Hypothalamus (tissue), 51 donors: ENCODE data around the gene GABPB1.
"Not testable (repeated sequence)": the region's sequence is repeated elsewhere in the genome, so short reads cannot be mapped to it uniquely, and the experiment has no call there.

Source experiments
- DNase-seq, 51 donors: peaks; one replicate each; lab custom pipeline; 2025; lab: John Stamatoyannopoulos, UW

Gene GABPB1

DNA sequence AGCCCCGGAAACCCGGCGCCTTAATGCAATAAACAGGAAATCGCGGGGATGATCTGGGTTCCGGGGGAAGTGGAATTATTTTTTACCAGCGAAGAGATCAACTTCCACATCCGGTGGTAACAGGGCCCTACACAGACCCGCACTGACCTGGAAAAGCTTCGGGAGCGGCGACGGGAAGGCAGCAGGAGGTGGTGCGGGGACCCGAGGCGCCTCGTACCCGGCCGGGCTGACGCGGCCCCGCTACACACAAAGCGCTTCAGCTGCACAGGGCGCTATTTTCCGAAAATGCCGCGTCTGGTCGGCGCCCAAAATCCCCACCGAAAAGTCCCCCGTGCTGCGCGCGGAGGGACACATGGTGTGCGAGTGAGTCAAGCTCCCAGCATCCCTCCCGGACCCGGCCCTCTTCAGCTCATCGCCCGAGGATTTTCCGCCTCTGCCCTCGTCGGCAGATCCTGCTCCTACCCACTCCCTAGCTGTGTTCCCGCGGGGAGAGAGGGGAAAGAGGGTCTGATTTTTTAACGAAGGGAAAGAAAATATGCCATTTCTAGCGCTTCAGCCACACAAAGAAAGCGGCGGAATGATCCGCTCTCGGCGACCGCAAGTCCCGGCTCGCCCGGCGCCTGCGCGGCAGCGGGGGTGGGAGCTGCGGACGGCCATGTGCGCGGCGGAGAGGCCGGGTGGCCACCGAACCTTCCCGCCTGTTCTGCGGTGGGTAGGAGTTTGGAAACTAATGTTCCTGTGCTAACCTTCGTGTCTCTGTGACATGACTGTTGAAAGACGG, at the start of gene GABPB1:
TSS of gene GABPB1 (minus strand) at position 361 of the 781 bp plus-strand sequence. CDS start 45,400 bp downstream, outside the sequence.
- peak; percentile 53 to 99 (median 83) for DNase-seq

DNA sequence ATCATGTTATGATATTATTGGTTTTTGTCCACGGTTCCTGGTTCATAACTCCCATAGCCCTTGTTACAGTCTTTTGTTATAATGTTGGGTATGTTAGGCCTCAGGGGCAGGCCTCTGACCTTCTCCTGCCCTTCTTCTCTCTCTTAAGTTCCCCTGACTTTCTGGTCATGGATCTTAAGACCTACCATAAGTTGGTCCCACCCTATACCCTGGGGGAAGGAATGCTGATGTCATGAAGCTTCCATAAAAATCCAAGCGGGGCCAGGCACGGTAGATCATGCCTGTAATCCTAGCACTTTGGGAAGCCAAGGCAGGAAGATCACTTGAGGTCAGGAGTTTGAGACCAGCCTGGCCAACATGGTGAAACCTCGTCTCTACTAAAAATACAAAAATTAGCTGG, 36.6 kb upstream of the GABPB1 start:
- not testable (repeated sequence) for DNase-seq

DNA sequence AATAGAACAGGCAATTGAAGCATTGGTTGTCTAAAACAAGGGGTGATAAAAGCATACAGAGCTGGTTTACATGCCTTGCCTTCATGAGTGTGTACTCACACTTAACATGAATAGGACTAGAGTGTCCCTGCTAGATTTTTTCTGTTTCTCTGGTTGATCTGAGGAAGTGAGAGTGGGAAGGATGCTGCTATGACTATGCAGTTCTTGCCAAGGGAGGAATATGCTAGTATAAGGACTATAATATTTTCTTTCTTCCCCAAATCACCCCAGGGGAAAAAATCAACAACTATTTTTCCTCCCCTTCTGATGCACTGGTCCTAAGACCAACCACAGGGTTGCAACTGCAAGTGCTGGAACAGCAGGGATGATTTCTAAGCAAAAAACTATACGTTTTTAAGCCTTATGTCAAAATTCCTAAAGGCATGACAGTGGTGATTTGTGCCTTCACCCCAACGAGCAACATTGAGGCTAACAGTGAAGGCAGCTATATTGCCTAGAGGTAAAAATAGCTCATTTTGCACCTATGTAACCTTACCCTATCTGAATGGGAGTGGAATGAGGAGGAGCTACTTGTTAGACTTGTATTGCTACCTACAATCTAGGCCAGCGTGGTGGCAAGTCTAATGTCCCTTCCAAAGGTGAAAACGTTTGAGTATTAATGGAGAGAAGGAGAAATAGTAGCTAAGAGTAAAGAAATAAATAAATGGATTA, 35.7 kb upstream of the GABPB1 start:
- no peak for DNase-seq

DNA sequence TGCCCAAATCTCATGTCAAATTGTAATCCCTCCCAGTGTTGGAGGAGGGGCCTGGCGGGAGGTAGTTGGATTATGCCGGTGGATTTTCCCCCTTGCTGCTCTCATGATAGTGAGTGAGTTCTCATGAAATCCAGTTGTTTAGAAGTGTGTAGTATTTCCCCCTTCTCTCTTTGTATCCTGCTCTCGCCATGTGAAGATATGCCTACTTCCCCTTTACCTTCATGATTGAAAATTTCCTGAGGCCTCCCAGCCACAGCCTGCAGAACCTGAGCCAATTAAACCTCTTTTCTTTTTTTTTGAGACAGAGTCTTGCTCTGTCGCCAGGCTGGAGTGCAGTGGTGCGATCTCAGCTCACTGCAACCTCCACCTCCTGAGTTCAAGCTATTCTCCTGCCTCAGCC, 27.4 kb upstream of the GABPB1 start:
- not testable (repeated sequence) for DNase-seq

DNA sequence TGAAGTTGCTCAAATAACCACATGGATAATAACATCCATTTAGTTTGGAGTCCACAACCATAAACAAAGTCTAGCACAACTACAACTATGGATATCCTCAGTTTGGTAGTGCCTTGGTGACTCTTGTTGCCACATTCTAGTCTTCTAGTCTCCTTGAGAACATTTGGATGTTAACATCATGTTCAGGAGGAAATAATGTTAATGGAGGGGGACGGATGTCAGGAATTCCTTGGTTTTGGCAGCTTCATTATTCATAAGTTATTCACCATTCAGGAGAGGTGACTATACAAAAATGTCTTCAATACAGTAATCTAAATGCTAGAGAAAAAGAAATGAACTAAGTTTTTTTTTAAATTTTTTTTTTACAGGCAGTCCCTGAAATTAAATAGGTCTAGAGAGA, 26.4 kb upstream of the GABPB1 start:
- no peak for DNase-seq

DNA sequence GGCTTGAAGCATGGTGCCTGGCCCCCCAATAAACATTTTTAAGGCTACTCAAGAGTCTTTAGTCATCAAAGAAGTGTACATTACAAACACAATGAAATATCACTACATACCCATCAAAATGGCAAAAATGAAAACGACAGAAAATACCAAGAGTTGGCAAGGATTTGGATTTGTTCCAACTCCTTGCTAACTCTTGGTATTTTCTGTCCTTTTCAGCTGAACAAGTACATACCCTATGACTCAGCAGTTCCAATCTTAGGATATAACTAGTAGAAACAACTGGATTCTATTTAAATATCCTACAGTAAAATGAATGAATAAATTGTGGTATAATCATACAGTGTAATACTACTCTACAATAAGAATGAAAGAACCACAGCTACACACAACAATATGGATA, 25.1 kb upstream of the GABPB1 start:
- DNase-seq = no peak

DNA sequence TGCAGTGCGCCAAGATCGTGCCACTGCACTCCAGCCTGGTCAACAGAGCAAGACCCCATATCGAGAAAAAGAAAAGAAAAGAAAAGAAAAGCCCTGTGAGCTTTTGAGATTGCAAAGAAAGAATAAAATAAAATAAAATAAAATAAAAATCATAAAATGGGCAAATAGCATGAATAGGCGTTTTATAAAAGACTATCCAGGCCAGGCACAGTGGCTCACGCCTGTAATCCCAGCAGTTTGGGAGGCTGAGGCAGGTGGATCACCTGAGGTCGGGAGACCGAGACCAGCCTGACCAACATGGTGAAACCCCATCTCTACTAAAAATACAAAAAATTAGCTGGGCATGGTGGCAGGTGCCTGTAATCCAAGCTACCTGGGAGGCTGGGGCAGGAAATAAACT, 24.4 kb upstream of the GABPB1 start:
- not testable (repeated sequence) for DNase-seq

DNA sequence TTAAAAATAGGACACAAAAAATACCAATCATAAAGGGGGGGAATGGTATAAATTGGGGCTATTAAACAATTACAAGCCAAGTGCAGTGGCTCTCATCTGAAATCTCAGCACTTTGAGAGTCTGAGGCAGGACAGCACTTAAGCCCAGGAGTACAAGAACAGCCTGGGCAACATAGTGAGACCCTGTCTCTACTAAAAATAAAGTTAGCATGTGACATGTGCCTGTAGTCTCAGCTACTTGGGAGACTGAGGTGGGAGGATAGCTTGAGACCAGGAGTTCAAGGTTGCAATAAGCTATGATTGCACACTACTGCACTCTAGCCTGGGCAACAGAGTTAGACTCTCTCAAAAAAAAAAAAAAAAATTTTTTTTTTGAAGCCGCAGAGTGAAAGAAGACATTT, 23.8 kb upstream of the GABPB1 start:
- DNase-seq = no peak

DNA sequence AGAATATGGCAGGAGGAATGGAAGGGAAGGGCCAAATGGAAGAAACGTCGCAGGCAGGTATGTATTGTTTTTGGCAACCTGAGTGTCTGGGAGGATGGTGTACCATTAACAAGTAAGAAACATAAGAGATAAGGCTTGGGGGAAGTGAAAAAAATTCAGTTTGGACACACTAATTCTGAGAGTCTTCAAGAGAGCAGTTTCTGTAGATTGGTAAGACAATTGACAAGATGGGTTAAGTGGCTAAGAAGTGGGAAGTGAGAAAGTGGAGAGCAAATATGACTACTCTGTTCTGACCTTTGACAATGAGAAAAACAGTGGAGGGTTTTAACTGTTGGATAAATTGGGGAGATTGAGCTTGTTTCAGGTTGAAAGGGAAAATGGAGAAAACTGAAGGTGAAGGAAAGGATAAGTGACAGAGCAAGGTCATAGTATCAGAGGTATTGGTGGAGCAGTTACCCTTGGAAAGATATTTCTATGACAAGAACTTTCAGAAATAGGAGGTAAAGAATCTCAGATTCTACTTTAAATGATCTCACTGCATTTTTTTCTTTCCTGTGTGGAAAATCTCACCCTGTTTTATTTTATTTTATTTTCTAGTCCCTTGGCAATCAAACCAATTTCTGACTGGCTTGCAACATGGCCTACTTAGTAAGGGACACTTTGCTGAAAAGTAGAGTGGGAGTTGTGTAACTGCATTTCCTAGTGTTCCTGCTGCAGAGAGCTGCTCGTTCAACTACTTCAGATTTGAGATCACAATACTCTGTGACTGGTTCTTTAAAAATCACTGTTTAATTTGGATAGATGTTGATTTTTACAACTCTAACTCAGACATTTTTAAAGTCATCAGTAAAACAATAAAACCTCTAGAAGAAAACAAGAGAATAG, 23.1 kb upstream of the GABPB1 start:
- no peak for DNase-seq

DNA sequence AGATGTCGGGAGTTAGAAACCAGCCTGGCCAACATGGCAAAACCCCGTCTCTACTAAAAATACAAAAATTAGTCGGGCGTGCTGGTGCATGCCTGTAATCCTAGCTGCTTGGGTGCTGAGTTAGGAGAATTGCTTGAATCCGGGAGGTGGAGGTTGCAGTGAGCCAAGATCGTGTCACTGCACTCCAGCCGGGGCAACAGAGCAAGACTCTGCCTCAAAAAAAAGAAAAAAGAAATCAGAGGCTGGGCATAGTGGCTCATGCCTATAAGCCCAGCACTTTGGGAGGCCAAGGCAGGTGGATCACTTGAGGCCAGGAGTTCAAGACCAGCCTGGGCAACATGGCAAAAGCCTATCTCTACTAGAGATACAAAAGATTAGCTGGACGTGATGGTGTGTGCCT, 14.6 kb upstream of the GABPB1 start:
- DNase-seq = not testable (repeated sequence)

DNA sequence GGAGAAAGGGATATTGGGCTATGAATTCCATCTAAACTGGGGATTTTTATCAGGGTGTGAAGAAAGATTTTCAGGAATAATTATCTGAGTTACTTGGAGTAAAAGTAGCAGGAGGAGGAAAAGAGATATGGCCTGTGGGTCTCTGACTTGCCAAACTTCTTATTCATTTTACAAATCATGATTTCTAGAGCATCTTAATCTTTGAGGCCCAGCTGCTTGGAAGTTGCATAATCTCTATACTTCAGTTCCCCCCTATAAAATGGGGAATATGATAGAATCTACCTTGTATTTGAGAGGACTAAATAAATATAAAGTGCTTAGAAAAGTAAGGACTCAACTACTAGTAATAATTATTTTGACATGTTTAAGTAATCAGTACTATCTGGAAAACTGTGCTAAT, 11.0 kb upstream of the GABPB1 start:
- no peak for DNase-seq

DNA sequence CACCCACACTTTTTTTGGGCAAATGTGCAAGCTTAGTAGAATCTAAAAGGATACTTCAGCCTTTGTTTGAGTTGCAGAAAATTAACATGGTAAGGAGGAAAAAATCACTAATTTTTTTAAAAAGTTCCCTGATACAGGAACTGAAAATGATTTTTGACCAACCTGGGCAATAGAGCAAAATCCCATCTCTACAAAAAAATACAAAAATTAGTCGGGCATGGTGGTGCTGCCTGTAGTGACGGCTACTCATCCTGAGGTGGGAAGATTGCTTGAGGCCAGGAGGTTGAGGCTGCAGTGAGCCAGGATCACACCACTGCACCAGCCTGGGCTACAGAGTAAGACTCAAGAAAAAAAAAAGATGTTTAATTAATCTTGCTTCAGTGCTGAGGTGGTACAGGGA, 10.6 kb upstream of the GABPB1 start:
- DNase-seq = no peak

DNA sequence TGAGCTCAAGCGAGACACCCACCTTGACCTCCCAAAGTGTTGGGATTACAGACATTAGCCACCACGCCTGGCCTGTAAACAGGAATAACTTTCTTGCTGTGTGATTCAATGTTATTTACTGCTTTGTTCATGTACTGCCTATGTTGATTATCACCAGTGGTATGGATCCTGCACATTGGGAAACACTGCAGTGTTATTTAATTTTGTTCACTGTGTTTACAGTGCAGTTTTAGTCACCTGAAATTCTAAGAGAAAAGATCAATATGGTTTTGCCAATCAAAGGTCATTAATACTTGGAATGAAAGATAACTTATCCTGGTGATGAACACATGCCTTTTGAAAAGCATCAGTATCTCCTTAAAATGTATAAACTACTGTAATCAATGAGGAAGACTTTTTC, 8.6 kb upstream of the GABPB1 start:
- no peak for DNase-seq

DNA sequence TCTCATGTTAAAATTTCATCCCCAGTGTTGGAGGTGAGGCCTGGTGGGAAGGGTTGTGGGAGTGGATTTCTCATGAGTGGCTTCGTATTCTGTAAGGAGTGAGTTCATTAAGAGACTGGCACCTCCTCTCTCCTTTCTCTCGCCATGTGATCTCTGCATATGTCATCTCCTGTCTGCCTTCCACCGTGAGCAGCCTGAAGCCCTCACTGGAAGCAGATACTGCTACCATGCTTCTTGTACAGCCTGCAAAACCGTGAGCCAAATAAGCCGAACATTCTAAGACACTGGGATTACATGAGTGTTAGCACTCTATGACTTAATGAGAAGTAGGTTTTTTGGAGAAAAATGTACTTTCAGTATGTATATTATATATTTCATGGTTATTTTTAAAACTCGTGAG, 6.8 kb upstream of the GABPB1 start:
- no peak for DNase-seq

DNA sequence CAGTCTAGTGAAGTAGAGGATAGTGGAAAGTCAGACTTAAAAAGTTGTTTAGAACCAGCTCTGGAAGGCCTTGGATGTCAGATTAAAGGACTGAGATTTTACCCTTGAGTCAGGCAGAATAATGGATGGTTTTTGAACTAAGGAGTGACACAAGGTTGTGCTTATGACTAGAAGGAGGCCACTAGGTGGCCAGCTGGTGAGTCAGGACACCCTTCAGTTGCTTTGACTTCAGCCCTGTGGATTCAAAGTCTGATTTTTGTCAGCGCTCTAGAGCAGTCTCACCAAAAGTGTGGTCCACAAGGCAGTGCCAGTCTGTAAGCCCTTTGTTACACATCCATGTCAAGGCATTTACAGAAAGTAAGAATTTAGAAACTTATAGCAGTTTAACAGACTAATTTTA, 3.8 kb upstream of the GABPB1 start:
- DNase-seq = no peak

DNA sequence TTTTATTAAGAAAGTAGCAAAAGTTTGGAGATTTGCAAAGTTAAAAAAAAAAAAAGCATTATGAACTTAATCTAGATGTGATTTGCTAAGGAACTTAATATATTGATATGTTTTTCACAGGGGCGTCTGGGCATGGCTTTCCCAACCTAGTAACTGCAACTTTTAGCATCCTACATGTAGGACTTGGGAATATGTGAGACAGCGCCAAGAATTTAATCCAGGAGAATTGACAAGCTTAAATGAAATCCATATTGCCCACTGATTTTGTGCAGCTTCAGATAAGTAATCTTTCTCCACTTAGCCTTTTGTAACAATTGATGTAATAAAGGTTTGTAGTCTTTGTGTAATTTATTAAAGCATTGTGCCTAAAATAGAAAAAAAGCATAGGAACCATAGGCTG, 982 bp upstream of the GABPB1 start:
- DNase-seq = no peak

DNA sequence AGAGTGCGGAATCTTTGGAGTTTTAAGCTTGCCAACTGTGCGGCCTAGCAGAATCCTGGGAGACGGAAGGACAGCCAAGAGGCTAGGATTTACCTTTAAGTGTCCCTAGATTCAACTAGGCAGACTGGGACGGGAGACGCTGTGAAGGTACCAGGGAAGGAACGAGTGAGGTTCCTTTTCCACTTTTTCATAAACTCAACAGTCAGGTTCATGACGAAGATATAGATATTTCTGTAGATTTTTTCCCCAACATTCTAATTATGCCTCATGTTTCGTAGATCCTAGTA, 564 bp upstream of the GABPB1 start:
- DNase-seq = no peak

DNA sequence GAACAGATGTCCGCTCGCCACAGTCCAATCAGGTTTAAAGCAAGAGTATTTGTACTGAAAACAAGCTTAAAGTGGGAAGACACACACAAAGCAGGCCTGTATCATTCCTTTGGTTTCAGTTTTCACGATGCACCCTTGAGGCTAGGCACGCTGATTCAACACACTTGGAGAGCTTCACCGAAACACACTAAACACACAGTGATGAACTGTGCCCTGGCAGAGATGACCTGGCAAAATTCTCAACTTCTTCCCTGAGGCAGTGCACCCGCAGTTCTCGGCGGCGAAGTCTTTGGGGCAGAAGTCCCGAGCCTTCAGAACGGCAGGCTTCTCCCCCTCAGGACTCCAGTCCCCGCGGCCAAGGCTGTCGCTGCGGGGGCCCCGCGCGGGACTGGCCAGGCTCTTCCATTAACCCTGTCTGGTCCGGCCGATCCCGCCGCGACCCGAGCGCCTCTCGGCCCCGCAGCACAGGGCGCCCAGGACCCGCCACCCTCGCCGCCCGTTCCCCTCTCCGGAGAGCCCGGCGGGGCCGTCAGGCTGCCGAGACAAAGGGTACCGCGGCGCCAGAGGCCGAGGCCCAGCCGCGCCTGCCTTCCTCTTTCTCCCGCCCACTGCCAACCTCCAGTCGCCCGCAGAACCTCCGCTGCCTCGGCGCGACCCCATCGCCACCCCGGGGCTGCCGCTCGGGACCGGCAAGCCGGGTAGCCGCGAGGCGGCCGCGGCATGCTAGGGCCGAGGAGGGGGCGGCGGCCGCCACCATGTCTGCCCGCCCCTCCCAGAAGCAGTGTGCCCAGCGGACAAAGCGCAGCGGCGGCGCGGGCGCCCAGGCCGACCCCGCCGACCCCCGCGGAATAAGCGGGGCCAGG, 792 bp downstream of the GABPB1 start:
- DNase-seq = peak in 41 of 51 donors; percentile 1 to 66 (median 37)

DNA sequence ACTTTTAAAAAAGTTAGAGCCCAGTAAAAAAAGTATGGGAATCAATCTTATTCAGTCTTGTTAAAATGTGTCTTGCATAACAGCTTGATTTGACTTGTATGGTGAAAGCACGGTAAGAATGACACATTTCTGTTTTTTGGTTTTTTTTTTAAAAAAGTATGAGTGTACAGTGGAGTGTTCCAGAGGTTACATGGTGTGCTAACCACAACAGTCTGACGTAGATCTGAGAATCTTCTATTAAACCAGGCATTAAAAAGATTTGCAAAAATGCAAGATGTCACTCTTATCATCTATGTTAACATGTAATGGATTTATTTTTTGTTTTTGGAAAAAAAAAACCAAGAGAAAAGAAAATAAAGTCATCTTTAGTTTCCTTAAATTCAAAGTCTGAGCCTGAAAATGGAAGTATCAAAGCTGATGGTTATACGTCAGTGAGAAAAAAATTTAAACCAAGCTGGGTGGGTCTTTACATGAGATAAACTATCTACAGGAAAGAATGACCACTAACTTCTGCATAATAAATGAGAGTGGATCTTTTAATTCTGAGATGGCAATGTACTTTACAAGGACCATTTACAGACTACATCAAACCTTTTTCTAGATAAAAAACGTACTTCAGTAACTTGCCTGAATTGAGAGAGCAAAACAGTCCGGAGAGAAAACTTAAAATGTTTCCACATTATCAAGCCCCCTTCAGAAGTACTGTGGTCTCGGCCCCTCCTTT, 1.6 kb downstream of the GABPB1 start:
- DNase-seq = no peak

DNA sequence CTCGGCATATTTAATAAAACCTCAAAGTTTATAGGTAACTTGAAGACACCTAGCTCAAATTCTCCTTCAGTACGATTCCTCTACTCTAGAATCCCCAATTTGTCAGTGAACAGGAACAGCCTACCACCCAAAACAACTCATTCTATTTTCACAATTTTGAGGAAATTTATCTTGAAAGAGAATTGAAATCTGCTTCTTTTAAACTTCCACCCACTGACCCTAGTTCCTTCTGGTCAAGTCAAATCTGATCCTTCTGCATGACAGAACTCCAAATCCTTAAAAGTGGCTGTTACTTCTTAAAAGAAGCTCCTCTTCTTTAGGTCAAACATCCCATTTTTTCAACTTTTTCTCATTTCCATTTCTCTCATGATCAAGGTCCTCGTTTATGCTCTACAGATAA, 4.4 kb downstream of the GABPB1 start:
- DNase-seq = no peak
